Choroid plexus epithelial cell (primary cell): ENCODE results near the gene RERE.

Experiments
- DNase-seq: peaks from one replicate; pipeline ENCODE4 v3.0.0-alpha.2; 2010; ENCODE audit warnings: low read depth
- H3K4me3 ChIP-seq: 2 replicates; pipeline ENCODE4 v1.5.1; 2011; ENCODE audit warnings: low read depth, mild to moderate bottlenecking, control low read depth, low read length, moderate library complexity
- CTCF ChIP-seq: conservative IDR thresholded peaks from 2 replicates; pipeline ENCODE4 v1.5.1; 2011; ENCODE audit warnings: low read depth, mild to moderate bottlenecking, control low read depth, inconsistent platforms, low read length, moderate library complexity

Gene RERE

DNA sequence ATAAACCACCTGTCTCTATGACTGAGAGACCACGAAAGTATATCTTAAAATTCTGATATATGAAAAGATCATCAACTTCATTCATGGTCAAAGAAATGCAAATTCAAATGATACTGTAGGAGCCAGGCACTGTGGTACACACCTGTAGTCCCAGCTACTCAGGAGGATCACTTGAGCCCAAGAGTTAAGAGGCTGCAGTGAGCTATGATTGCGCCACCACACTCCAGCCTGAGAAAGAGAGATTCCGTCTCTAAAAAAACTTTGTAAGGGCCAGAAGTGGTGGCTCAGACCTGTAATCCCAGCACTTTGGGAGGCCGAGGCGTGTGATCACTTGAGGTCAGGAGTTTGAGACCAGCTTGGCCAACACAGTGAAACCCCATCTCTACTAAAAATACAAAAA, 17.0 kb downstream of the RERE start:
- no peak for TF ChIP-seq CTCF
- no peak for DNase-seq

DNA sequence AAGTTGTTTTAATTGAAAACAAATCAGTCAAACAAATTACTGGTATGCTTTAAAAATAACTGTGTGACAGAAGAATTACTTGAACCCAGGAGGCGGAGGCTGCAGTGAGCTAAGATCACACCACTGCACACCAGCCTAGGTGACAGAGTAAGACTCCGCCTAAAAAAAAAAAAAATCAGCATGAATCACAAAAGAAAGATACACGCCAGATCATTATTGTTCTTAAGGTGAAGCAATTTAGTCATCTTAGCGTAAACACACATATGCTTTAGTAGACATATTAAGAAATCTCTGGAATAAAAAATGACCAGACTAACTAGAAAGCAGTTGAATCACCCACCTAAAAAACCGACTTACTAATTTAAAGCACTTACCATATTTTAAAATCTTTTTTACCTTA, 20.2 kb downstream of the RERE start:
- no peak for TF ChIP-seq CTCF
- DNase-seq = peak; percentile 36

More for the DNA sequence above, 17.0 kb downstream of the RERE start:
- H3K4me3 ChIP-seq = no peak overlapping the region

DNA sequence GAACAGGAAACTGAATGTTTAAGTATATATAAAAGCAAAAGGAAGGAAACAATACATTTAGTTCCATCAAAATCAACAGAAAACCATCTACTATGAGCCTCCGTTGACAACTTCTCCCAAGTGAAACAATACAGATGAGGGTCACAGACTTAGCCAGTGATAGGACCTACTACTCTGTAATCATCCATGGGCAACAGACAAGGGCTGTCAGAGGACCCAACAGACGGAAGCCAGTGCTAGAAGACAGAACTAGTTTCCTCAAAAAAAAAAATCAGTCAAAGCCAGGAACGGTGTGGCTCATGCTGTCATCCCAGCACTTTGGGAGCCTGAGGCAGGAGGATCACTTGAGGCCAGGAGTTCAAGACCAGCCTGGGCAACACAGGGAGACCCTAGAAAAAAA, 20.6 kb downstream of the RERE start:
- H3K4me3 ChIP-seq = no peak overlapping the region
- DNase-seq = no peak
- TF ChIP-seq CTCF = no peak

More for the DNA sequence above, 20.2 kb downstream of the RERE start:
- no peak overlapping the region for H3K4me3 ChIP-seq

DNA sequence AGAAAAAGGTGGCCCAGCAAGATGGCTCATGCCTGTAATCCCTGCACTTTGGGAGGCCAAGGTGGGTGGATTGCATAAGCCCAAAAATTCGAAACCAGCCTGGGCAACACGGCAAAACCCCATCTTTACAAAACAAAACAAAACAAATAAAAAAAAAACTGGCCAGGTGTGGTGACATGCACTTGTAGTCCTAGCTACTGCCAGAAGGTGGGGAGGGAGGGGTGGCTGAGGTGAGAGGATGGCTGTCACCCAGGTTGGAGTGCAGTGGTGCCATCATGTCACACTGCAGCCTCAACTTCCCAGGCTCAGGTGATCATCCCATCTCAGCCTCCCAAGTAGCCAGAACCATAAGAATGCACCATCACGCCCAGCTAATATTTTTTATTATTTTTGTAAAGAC, 22.8 kb downstream of the RERE start:
- DNase-seq = no peak
- no peak overlapping the region for H3K4me3 ChIP-seq
- no peak for TF ChIP-seq CTCF

DNA sequence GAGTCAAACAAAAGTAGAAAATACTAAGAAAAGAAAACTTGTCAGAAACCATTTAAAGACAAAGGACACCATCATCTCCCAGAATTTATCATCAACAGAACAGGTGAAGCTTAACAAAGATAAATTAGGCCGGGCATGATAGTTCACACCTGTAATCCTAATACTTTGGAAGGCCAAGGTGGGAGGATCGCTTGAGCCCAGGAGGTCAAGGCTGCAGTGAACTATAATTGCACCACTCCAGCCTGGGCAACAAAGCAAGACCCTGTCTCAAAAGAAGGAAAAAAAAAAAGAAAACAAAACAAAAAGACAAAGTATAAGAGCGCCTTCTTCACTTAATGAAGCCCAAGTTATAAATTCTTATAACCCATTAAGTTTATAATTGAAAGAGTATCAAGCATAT, 25.6 kb downstream of the RERE start:
- no peak for TF ChIP-seq CTCF
- H3K4me3 ChIP-seq = no peak overlapping the region

DNA sequence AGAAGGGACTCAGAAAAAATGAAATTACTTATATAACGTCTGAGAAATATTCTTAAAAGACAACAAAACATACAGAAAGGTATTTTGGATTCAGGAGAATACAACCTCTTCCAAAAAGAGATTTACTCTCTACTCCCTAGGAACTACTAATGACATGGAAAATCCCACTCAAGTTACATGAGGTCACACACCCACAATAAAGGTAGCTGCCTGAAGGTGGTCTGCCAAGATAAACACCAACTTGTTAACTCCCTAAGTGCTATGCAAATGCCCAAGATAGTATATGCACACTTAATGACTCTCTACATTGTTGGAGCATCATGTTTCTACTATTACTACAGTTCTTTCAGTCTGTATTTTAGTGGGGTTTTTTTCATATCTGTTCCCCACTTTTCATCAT, 26.5 kb downstream of the RERE start:
- H3K4me3 ChIP-seq = no peak overlapping the region
- no peak for DNase-seq
- no peak for TF ChIP-seq CTCF

More for the DNA sequence above, 25.6 kb downstream of the RERE start:
- no peak for DNase-seq

DNA sequence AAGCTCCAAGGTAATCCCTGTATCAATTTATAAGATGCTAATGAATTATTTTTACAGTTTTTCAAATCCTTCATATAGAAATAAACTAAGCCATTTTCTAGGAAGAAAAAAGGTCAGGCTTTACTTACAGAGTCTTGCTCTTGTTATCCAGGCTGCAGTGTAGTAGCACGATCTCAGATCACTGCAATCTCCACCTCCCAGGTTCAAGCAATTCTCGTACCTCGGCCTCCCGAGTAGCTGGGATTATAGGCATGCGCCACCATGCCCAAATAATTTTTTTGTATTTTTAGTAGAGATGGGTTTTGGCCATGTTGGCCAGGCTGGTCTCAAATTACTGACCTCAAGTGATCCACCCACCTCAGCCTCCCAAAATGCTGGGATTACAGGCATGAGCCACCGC, 27.0 kb downstream of the RERE start:
- no peak for TF ChIP-seq CTCF
- DNase-seq = no peak
- no peak overlapping the region for H3K4me3 ChIP-seq
